HG03097 (cell line): ENCODE results near the gene CIB4.

Experiments used
- ATAC-seq: cut with Tn5 transposase; IDR thresholded peaks from one replicate; pipeline ENCODE4 v1.9.1; 2021; ENCODE audit not compliant: unreplicated experiment, low FRiP score

CIB4 gene

GRCh38 chr2:26640781-26641564 is at the start of gene CIB4:
Gene CIB4, minus strand, starts transcription at chr2:26641366. Its CDS starts 52 bp downstream, at chr2:26641314.
- ATAC-seq, result no peak

GRCh38 chr2:26687801-26688200 is 46.6 kb upstream of the CIB4 start:
- ATAC-seq, result no peak

- ATAC-seq, result no peak
Observed at GRCh38 chr2:26687328-26687727, 46.2 kb upstream of the CIB4 start.

- ATAC-seq, result no peak
Observed at GRCh38 chr2:26685989-26686839, 45.0 kb upstream of the CIB4 start.

GRCh38 chr2:26685341-26685740 is 44.2 kb upstream of the CIB4 start:
- no peak for ATAC-seq

GRCh38 chr2:26683583-26683982 is 42.4 kb upstream of the CIB4 start:
- no peak for ATAC-seq

- ATAC-seq, result no peak
Observed at GRCh38 chr2:26682155-26682554, 41.0 kb upstream of the CIB4 start.

- no peak for ATAC-seq
Observed at GRCh38 chr2:26681656-26682055, 40.5 kb upstream of the CIB4 start.

GRCh38 chr2:26679867-26680266 is 38.7 kb upstream of the CIB4 start:
- no peak for ATAC-seq

GRCh38 chr2:26678035-26678434 is 36.9 kb upstream of the CIB4 start:
- ATAC-seq, result no peak

- no peak for ATAC-seq
Observed at GRCh38 chr2:26675651-26676255, 34.6 kb upstream of the CIB4 start.

GRCh38 chr2:26674771-26675170 is 33.6 kb upstream of the CIB4 start:
- ATAC-seq, result no peak

GRCh38 chr2:26674002-26674751 is 33.0 kb upstream of the CIB4 start:
- ATAC-seq, result no peak

- ATAC-seq, result no peak
Observed at GRCh38 chr2:26672818-26673393, 31.7 kb upstream of the CIB4 start.

- ATAC-seq, result no peak
Observed at GRCh38 chr2:26672112-26672817, 31.1 kb upstream of the CIB4 start.

GRCh38 chr2:26671691-26672090 is 30.5 kb upstream of the CIB4 start:
- ATAC-seq, result no peak

GRCh38 chr2:26670931-26671460 is 29.8 kb upstream of the CIB4 start:
- no peak for ATAC-seq

- ATAC-seq, result no peak
Observed at GRCh38 chr2:26670171-26670570, 29.0 kb upstream of the CIB4 start.
